ENCODE data around the gene SUV39H2. TPM values are rescaled to one million over a fixed set of nuclear protein-coding genes. Genes with fewer than 3 reads are reported as not detected.
A peak's percentile ranks its signal among the peaks of the same experiment; 100 is the strongest.
"Not testable (repeated sequence)": the region's sequence is repeated elsewhere in the genome, so short reads cannot be mapped to it uniquely, and the experiment has no call there.

SUV39H2 gene
- total and polyA plus RNA-seq, 10 of the 15 experiments (the other 5 are each of a cell fraction or from before 2014, with no cell fraction given) = 24.3 to 41.1 (median 30.0) TPM

- no peak for TF ChIP-seq GATAD2B (conservative IDR thresholded peaks at IDR 0.05; ENCODE audit: low read depth)
Observed at GRCh38 chr10:14936584-14936983, 57.9 kb downstream of the SUV39H2 start (continued).

- H3K4me3 ChIP-seq; H2AFZ ChIP-seq (ENCODE audit: control insufficient read depth, low read depth, low read length); H4K20me1 ChIP-seq (ENCODE audit: control insufficient read depth, insufficient read depth); H3K79me2 ChIP-seq (ENCODE audit: control insufficient read depth, insufficient read depth, low read length); BruUV-seq (replicated peaks); DNase-seq (ENCODE audit: low read depth, low spot score); POLR2A ChIA-PET; FAIRE-seq; H3K27ac ChIP-seq (ENCODE audit: control insufficient read depth, insufficient read depth); RAD21 ChIA-PET (ENCODE audit: unreplicated experiment); CTCF ChIA-PET; H3K9me3 ChIP-seq (replicated peaks; ENCODE audit: control insufficient read depth, insufficient read depth, low read length); in situ Hi-C loops (cut with MboI); H3K27me3 ChIP-seq (replicated peaks in 1 of 2; ENCODE audit: control insufficient read depth in 2 of 2, insufficient read depth in 2 of 2, low read length in 1 of 2); H3K4me2 ChIP-seq (ENCODE audit: control insufficient read depth, insufficient read depth); H3K9ac ChIP-seq (ENCODE audit: control insufficient read depth, insufficient read depth, low read length); intact Hi-C loops (cut with micrococcal nuclease; ENCODE audit: unreplicated experiment): not testable (repeated sequence)
- peak; percentile 53 for ATAC-seq
- SMC1A ChIA-PET (ENCODE audit: uncharacterized antibody, unreplicated experiment) = interaction anchor here (1.0 kb wide), 1 partner anchor 11 kb away, joined by 3 read pairs; no protein-coding TSS in a partner anchor
- peaks cover 2 to 19% of the 10 kb centered on the region in 2 experiments; a peak in 3 of 4 replicates for H3K36me3 ChIP-seq (ENCODE audit: control insufficient read depth in 2 of 2, insufficient read depth in 2 of 2, low read length in 1 of 2)
- WGBS (ENCODE audit: insufficient coverage, insufficient replicate concordance, low lambda C conversion rate, missing lambda C conversion rate) = 0% methylated on average over 4 of the region's 5 CpGs
- peaks cover 10% of the 10 kb centered on the region; the same call in 1 of the 2 replicates for H3K4me1 ChIP-seq (ENCODE audit: control insufficient read depth, insufficient read depth, low read length)
- TF ChIP-seq IKZF2 (IDR thresholded peaks at IDR 0.05) (peak; percentile 25 to 44; a peak in 1 of 4 replicates), RUNX3 (IDR thresholded peaks at IDR 0.05; ENCODE audit: low read length) (peak; percentile 27; the same call in 1 of the 2 replicates), MTA2 (IDR thresholded peaks at IDR 0.05; ENCODE audit: low read depth) (0 out of 2 replicates have a peak, but pooled peaks have one; percentile 14), EED (IDR thresholded peaks at IDR 0.05; ENCODE audit: low read depth) (0 out of 2 replicates have a peak, but pooled peaks have one; percentile 19), IKZF1 (conservative IDR thresholded peaks at IDR 0.05) (0 out of 2 replicates have a peak, but pooled peaks have one; percentile 22), NR2F1 (conservative IDR thresholded peaks at IDR 0.05) (peak; percentile 85), SKIL (IDR thresholded peaks at IDR 0.05; ENCODE audit: low read depth, poor library complexity, severe bottlenecking) (peak; percentile 47), BHLHE40 (IDR thresholded peaks at IDR 0.05; ENCODE audit: borderline replicate concordance in 1 of 2, low read depth in 2 of 2, low read length in 1 of 2) (peak in 1 of 2 experiments; percentile 42; a peak in 1 of 4 replicates)
- TF ChIP-seq, protein P1, sequence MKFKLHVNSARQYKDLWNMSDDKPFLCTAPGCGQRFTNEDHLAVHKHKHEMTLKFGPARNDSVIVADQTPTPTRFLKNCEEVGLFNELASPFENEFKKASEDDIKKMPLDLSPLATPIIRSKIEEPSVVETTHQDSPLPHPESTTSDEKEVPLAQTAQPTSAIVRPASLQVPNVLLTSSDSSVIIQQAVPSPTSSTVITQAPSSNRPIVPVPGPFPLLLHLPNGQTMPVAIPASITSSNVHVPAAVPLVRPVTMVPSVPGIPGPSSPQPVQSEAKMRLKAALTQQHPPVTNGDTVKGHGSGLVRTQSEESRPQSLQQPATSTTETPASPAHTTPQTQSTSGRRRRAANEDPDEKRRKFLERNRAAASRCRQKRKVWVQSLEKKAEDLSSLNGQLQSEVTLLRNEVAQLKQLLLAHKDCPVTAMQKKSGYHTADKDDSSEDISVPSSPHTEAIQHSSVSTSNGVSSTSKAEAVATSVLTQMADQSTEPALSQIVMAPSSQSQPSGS (IDR thresholded peaks at IDR 0.05; ENCODE audit: low read length) = peak; percentile 23; the same call in 1 of the 2 replicates
- TF ChIP-seq, protein P2, sequence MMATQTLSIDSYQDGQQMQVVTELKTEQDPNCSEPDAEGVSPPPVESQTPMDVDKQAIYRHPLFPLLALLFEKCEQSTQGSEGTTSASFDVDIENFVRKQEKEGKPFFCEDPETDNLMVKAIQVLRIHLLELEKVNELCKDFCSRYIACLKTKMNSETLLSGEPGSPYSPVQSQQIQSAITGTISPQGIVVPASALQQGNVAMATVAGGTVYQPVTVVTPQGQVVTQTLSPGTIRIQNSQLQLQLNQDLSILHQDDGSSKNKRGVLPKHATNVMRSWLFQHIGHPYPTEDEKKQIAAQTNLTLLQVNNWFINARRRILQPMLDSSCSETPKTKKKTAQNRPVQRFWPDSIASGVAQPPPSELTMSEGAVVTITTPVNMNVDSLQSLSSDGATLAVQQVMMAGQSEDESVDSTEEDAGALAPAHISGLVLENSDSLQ (IDR thresholded peaks at IDR 0.05) = peak; percentile 38; the same call in 1 of the 2 replicates
Observed at GRCh38 chr10:14938971-14939370, 60.3 kb downstream of the SUV39H2 start.

Data from GM12878 (cell line).